ENCODE data around the gene DNASE1. TPM values are rescaled to one million over a fixed set of nuclear protein-coding genes. Genes with fewer than 3 reads are reported as not detected.

The DNASE1 gene
- total RNA-seq, 1 donor from 2014 or later = 22.8 TPM

- Histone ChIP-seq H3K27ac (no peak overlapping the region), H3K9me3 (ENCODE audit: low read depth) (no peaks in the 10 kb centered on the region), H3K9ac (no peak overlapping the region), H3K27me3 (no peaks in the 10 kb centered on the region), H3K4me1 (no peaks in the 10 kb centered on the region), H3K36me3 (peaks cover under 1% of the 10 kb centered on the region), H3F3A (ENCODE audit: low read depth) (no peaks in the 10 kb centered on the region), H3K79me2 (ENCODE audit: low read depth) (no peaks in the 10 kb centered on the region), H4K20me1 (ENCODE audit: low read depth) (peaks cover 14% of the 10 kb centered on the region), H3K4me2 (no peak overlapping the region), H3K4me3 (no peak overlapping the region), H2AFZ (replicated peaks) (no peak overlapping the region)
- no peak for DNase-seq (ENCODE audit: low spot score)
- Mint-ChIP-seq H3K27me3 (ENCODE audit: insufficient read depth, low read depth) (no peaks in the 10 kb centered on the region), H3K4me3 (no peak overlapping the region), H3K27ac (no peak overlapping the region), H3K36me3 (peaks cover 18% of the 10 kb centered on the region), H3K9me3 (no peaks in the 10 kb centered on the region), H3K4me1 (peaks cover 6% of the 10 kb centered on the region)
- TF ChIP-seq EZH2 (IDR thresholded peaks at IDR 0.05) = no peak
- TF ChIP-seq CTCF (IDR thresholded peaks at IDR 0.05) = no peak
- TF ChIP-seq EZH2phosphoT487 (IDR thresholded peaks at IDR 0.05) = no peak
These were observed 32.5 kb downstream of the DNASE1 start for GRCh38 chr16:3687021-3687420.

- Histone ChIP-seq H4K20me1 (ENCODE audit: low read depth) (peaks cover 15% of the 10 kb centered on the region), H3K79me2 (ENCODE audit: low read depth) (no peaks in the 10 kb centered on the region), H3F3A (ENCODE audit: low read depth) (no peaks in the 10 kb centered on the region), H3K4me3 (no peak overlapping the region), H2AFZ (replicated peaks) (no peak overlapping the region), H3K36me3 (no peaks in the 10 kb centered on the region), H3K4me2 (no peak overlapping the region), H3K4me1 (no peaks in the 10 kb centered on the region), H3K27ac (no peak overlapping the region), H3K27me3 (no peaks in the 10 kb centered on the region), H3K9ac (no peak overlapping the region), H3K9me3 (ENCODE audit: low read depth) (no peaks in the 10 kb centered on the region)
- H3K9me3 Mint-ChIP-seq = no peaks in the 10 kb centered on the region
- H3K4me3 Mint-ChIP-seq = no peak overlapping the region
- H3K27ac Mint-ChIP-seq = no peak overlapping the region
- H3K36me3 Mint-ChIP-seq = peaks cover 17% of the 10 kb centered on the region
- peaks cover 6% of the 10 kb centered on the region for H3K4me1 Mint-ChIP-seq
- TF ChIP-seq EZH2phosphoT487 (IDR thresholded peaks at IDR 0.05) = no peak
- TF ChIP-seq EZH2 (IDR thresholded peaks at IDR 0.05) = no peak
- no peak for TF ChIP-seq CTCF (IDR thresholded peaks at IDR 0.05)
- no peak for DNase-seq (ENCODE audit: low spot score)
- H3K27me3 Mint-ChIP-seq (ENCODE audit: insufficient read depth, low read depth) = no peaks in the 10 kb centered on the region
These were observed 33.3 kb downstream of the DNASE1 start for GRCh38 chr16:3687792-3688191.

- peaks cover 11% of the 10 kb centered on the region for H3K36me3 Mint-ChIP-seq
These were observed 35.2 kb downstream of the DNASE1 start for GRCh38 chr16:3689731-3690130.

More at GRCh38 chr16:3689731-3690130, 35.2 kb downstream of the DNASE1 start:
- Histone ChIP-seq H4K20me1 (ENCODE audit: low read depth) (peaks cover 18% of the 10 kb centered on the region), H3K9ac (no peak overlapping the region), H3K4me3 (no peak overlapping the region), H3F3A (ENCODE audit: low read depth) (no peaks in the 10 kb centered on the region), H3K27me3 (no peaks in the 10 kb centered on the region), H3K27ac (no peak overlapping the region), H3K79me2 (ENCODE audit: low read depth) (peaks cover 4% of the 10 kb centered on the region), H3K9me3 (ENCODE audit: low read depth) (no peaks in the 10 kb centered on the region), H2AFZ (replicated peaks) (no peak overlapping the region), H3K4me1 (no peaks in the 10 kb centered on the region), H3K36me3 (no peaks in the 10 kb centered on the region), H3K4me2 (no peak overlapping the region)
- TF ChIP-seq CTCF (IDR thresholded peaks at IDR 0.05) (no peak), EZH2phosphoT487 (IDR thresholded peaks at IDR 0.05) (no peak), EZH2 (IDR thresholded peaks at IDR 0.05) (no peak)
- no peak overlapping the region for H3K4me3 Mint-ChIP-seq
- H3K27ac Mint-ChIP-seq = no peak overlapping the region
- no peak for DNase-seq (ENCODE audit: low spot score)
- H3K4me1 Mint-ChIP-seq = peaks cover 6% of the 10 kb centered on the region
- no peaks in the 10 kb centered on the region for H3K9me3 Mint-ChIP-seq
- H3K27me3 Mint-ChIP-seq (ENCODE audit: insufficient read depth, low read depth) = no peaks in the 10 kb centered on the region

All from neural progenitor cell (in vitro differentiated cells).